WTC11 (cell line): Measurements from ENCODE around the gene ZNRF3. TPM values are rescaled to one million over a fixed set of nuclear protein-coding genes. Genes with fewer than 3 reads are reported as not detected.

ENCODE experiments used
- ATAC-seq: fragments of 200-7000 bp; cut with Tn5 transposase; 2 replicates; pipeline ENCODE4 v1.10.0; 2021; ENCODE audit warnings: mild to moderate bottlenecking, moderate library complexity
- CTCF ChIA-PET: fragments of 300-600 bp; sonication (Branson Sonifier 250); formaldehyde crosslinking; loops from one replicate; lab custom pipeline; 2021; ENCODE audit warnings: antibody characterized with exemption; lab: Charles Lee
- POLR2A ChIA-PET: fragments of 350-600 bp; sonication (Branson Sonifier 250); formaldehyde crosslinking; loops from one replicate; lab custom pipeline; 2021; ENCODE audit warnings: antibody characterized with exemption; lab: Charles Lee
- DNase-seq: peaks from one replicate; pipeline ENCODE4 v3.0.0; 2021; ENCODE audit warnings: low spot score
- H3K27ac Mint-ChIP-seq: 2 replicates; pipeline ENCODE4 v1.8.0; 2021; ENCODE audit warnings: mixed read lengths
- H3K27me3 Mint-ChIP-seq: 2 replicates; pipeline ENCODE4 v1.8.0; 2021; ENCODE audit warnings: low read depth, mild to moderate bottlenecking, moderate library complexity, mixed read lengths
- H3K36me3 Mint-ChIP-seq: 2 replicates; pipeline ENCODE4 v1.8.0; 2021; ENCODE audit warnings: mixed read lengths
- H3K4me1 Mint-ChIP-seq: 2 replicates; pipeline ENCODE4 v1.8.0; 2022; ENCODE audit warnings: mixed read lengths
- H3K4me3 Mint-ChIP-seq: 2 replicates; pipeline ENCODE4 v1.8.0; 2021; ENCODE audit warnings: mild to moderate bottlenecking, moderate library complexity, mixed read lengths
- H3K9me3 Mint-ChIP-seq: 2 replicates; pipeline ENCODE4 v1.8.0; 2021; ENCODE audit warnings: mixed read lengths
- ESRRA ChIP-seq: sonication (generic); formaldehyde crosslinking; IDR thresholded peaks from 2 replicates; pipeline ENCODE4 v1.8.1; 2022; ENCODE audit warnings: mild to moderate bottlenecking, missing genetic modification reagents, borderline replicate concordance
- PREB ChIP-seq: sonication (generic); formaldehyde crosslinking; IDR thresholded peaks from 2 replicates; pipeline ENCODE4 v1.8.1; 2022; ENCODE audit warnings: mild to moderate bottlenecking, missing genetic modification reagents, moderate library complexity, borderline replicate concordance
- PRRX2 ChIP-seq: fragments of 250-450 bp; sonication (Bioruptor Pico); IDR thresholded peaks from 2 replicates; pipeline ENCODE4 v1.8.0; 2021; ENCODE audit warnings: mild to moderate bottlenecking
- ZBTB21 ChIP-seq: sonication (generic); formaldehyde crosslinking; IDR thresholded peaks from 2 replicates; pipeline ENCODE4 v1.8.1; 2023; ENCODE audit warnings: mild to moderate bottlenecking, missing genetic modification reagents, borderline replicate concordance
- ZBTB43 ChIP-seq: sonication (generic); formaldehyde crosslinking; IDR thresholded peaks from 2 replicates; pipeline ENCODE4 v1.8.1; 2023; ENCODE audit warnings: mild to moderate bottlenecking, missing genetic modification reagents
- ZNF121 ChIP-seq: sonication (generic); formaldehyde crosslinking; IDR thresholded peaks from 2 replicates; pipeline ENCODE4 v1.8.0; 2023; ENCODE audit warnings: missing genetic modification reagents
- ZNF138 ChIP-seq: sonication (generic); formaldehyde crosslinking; conservative IDR thresholded peaks from 2 replicates; pipeline ENCODE4 v1.8.1; 2022; ENCODE audit warnings: mild to moderate bottlenecking, moderate library complexity, missing genetic modification reagents
- ZNF317 ChIP-seq: sonication (generic); formaldehyde crosslinking; IDR thresholded peaks from 2 replicates; pipeline ENCODE4 v1.8.1; 2023; ENCODE audit warnings: low read depth, mild to moderate bottlenecking, moderate library complexity, missing genetic modification reagents, borderline replicate concordance
- ZNF512 ChIP-seq: sonication (generic); formaldehyde crosslinking; IDR thresholded peaks from 2 replicates; pipeline ENCODE4 v1.8.1; 2022; ENCODE audit warnings: missing genetic modification reagents, borderline replicate concordance
- total RNA-seq: library from RNA; stranded (reverse); gene quantifications from 3 replicates; pipeline ENCODE4 v1.2.3, GENCODE V29; 2021
- TF ChIP-seq, protein P1 (sequence below): fragments of 250-450 bp; sonication (Bioruptor Pico); IDR thresholded peaks from 2 replicates; pipeline ENCODE4 v1.9.0; 2021; ENCODE audit warnings: mild to moderate bottlenecking, borderline replicate concordance
- TF ChIP-seq, protein P2 (sequence below): fragments of 250-450 bp; sonication (Bioruptor Pico); IDR thresholded peaks from 2 replicates; pipeline ENCODE4 v2.1.2; 2022; ENCODE audit warnings: mild to moderate bottlenecking, moderate library complexity

The ZNRF3 gene
- total RNA-seq, 1 experiment from 2014 or later = 25.4 TPM

GRCh38 chr22:28894334-28894733 lies 11.0 kb downstream of the ZNRF3 start (continued):
- TF ChIP-seq ZNF512 (CRISPR knock-in tag) = no peak
- TF ChIP-seq, protein P1, sequence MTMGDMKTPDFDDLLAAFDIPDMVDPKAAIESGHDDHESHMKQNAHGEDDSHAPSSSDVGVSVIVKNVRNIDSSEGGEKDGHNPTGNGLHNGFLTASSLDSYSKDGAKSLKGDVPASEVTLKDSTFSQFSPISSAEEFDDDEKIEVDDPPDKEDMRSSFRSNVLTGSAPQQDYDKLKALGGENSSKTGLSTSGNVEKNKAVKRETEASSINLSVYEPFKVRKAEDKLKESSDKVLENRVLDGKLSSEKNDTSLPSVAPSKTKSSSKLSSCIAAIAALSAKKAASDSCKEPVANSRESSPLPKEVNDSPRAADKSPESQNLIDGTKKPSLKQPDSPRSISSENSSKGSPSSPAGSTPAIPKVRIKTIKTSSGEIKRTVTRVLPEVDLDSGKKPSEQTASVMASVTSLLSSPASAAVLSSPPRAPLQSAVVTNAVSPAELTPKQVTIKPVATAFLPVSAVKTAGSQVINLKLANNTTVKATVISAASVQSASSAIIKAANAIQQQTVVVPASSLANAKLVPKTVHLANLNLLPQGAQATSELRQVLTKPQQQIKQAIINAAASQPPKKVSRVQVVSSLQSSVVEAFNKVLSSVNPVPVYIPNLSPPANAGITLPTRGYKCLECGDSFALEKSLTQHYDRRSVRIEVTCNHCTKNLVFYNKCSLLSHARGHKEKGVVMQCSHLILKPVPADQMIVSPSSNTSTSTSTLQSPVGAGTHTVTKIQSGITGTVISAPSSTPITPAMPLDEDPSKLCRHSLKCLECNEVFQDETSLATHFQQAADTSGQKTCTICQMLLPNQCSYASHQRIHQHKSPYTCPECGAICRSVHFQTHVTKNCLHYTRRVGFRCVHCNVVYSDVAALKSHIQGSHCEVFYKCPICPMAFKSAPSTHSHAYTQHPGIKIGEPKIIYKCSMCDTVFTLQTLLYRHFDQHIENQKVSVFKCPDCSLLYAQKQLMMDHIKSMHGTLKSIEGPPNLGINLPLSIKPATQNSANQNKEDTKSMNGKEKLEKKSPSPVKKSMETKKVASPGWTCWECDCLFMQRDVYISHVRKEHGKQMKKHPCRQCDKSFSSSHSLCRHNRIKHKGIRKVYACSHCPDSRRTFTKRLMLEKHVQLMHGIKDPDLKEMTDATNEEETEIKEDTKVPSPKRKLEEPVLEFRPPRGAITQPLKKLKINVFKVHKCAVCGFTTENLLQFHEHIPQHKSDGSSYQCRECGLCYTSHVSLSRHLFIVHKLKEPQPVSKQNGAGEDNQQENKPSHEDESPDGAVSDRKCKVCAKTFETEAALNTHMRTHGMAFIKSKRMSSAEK (CRISPR knock-in tag) = no peak
- TF ChIP-seq, protein P2, sequence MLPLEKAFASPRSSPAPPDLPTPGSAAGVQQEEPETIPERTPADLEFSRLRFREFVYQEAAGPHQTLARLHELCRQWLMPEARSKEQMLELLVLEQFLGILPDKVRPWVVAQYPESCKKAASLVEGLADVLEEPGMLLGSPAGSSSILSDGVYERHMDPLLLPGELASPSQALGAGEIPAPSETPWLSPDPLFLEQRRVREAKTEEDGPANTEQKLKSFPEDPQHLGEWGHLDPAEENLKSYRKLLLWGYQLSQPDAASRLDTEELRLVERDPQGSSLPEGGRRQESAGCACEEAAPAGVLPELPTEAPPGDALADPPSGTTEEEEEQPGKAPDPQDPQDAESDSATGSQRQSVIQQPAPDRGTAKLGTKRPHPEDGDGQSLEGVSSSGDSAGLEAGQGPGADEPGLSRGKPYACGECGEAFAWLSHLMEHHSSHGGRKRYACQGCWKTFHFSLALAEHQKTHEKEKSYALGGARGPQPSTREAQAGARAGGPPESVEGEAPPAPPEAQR = no peak
- TF ChIP-seq ZBTB21 = no peak
- TF ChIP-seq ESRRA = no peak
- no peak for TF ChIP-seq PRRX2 (CRISPR knock-in tag)
- no peak for TF ChIP-seq PREB (CRISPR knock-in tag)
- TF ChIP-seq ZNF317 (CRISPR knock-in tag) = no peak
- TF ChIP-seq ZNF138 (CRISPR knock-in tag) = no peak

- Mint-ChIP-seq H3K36me3 (no peaks in the 10 kb centered on the region), H3K9me3 (no peaks in the 10 kb centered on the region), H3K4me1 (peaks cover 85% of the 10 kb centered on the region), H3K4me3 (no peak overlapping the region), H3K27me3 (no peaks in the 10 kb centered on the region), H3K27ac (peak overlapping the region; percentile 82; the same call in 1 of the 2 replicates)
- CTCF ChIA-PET = interaction anchor here (1.2 to 1.6 kb wide), 3 partner anchors 11 to 146 kb away, joined by 4 to 5 read pairs (median 5); partner anchors contain the start of gene ZNRF3
- TF ChIP-seq ZNF121 (CRISPR knock-in tag) (no peak), ZBTB43 (no peak), ZNF512 (CRISPR knock-in tag) (no peak)
- ATAC-seq (no peak), DNase-seq (no peak)
- POLR2A ChIA-PET = no interaction called here
Observed at GRCh38 chr22:28894807-28895206, 11.4 kb downstream of the ZNRF3 start.
